Middle frontal gyrus (tissue), 1 donor: ENCODE data around the gene BIVM.

Source experiments
- DNase-seq: peaks from one replicate; pipeline ENCODE4 v3.0.0-alpha.2; 2015; ENCODE audit warnings: low spot score; ENCODE audit errors: extremely low spot score

Gene BIVM

DNA sequence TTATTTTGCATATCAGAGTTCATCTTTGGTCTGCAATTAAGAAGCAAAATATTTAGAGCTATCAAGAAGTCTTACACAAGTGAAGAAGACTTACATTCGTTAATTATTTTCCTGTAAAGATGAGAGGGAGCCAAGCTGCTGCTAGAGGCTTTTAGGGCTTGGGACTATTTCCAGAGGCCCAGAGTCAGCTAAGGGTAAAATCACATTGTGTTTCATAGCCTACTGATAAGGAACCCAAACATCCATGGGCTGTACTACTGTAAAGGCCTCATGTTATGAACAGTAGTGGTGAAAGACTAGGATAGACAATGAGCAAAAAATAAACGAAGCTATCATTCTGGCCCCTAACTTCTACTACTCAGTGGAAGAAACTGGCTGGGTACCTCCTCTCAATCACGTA lies 14.4 kb upstream of the BIVM start:
- no peak for DNase-seq

DNA sequence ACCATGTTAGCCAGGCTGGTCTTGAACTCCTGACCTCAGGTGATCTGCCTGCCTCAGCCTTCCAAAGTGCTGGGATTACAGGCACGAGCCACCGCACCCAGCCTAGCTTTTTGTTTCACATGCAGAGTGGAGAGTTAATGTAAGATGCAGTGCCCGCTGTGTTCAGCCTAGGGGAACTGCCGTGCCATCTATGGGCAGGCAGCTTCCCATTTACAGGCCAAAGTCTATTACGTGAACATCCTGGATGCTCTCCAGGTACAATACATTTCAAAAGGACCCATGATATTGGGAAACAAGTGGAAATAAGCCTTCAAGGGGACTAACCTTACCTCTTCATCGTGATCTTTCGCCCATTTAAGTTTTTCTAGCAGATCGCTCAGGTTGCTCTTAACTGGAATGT lies 10.2 kb upstream of the BIVM start:
- no peak for DNase-seq

- no peak for DNase-seq
Measured at GRCh38 chr13:102792396-102792795, 6.5 kb upstream of the BIVM start.

DNA sequence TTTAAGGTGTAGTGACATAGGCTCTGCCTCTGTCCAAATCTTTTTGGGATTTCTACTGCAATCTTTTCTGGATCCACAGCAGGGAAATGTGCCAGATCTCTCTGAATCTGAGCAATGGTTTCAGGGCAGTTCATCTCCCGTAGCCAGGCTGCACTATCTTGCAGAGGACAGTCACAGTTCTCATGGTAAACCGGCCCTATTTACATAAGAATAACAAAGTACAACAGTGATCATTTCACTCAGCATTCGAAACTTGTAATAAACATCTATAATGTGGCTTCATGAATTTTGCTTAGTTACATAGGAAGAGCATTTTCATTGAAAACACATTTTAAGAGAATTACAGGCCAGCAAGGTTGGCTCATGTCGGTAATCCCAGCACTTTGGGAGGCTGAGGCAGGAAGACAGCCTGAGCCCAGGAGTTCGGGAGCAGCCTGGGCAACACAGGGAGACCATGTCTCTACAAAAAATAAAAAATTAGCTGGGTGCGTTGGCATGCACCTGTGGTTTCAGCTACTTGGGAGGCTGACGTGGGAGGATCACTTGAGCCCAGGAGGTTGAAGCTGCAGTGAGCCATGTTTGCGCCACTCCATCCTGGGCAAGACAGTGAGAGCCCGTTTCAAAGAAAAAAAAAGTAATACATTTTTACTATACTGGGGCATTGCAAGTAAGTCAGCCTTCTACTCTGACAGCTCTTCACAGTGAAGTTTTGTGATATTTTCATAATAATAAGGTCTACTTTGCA lies 5.1 kb upstream of the BIVM start:
- no peak for DNase-seq

DNA sequence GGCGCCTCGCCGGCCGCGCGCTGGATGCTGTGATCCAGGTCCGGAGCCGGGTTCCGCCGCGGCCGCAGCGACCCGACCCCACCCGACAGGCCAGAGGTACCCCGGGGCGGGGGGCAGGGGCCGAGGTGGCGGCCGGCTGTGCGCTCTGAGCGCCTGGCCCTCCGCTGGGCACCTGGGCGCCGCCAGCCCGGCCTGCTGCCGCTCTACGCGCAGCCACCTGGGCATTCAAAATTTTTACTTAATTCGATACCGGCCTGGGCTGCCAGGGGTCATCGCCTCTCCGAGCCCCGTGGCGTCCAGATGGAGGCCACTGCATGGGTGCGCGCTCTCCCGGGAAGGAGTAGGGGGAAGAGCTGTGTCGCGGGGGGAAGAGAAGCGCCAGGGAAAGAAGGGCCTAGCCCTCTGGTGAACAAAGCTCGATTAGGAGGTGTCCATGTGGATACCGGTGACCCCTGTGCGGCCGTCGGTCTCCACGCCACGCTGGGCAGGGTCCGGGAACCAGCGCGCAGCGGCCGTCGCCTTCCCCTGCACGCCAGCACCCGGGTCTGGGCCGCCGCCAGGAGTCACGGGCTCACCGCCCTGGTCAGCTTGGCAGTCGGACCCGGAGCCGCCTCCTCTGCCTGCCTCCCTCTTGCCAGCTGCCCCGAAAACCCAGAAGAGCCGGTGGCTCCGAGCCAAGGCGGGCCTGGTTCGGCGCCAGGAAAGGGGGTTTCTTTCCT lies 666 bp downstream of the BIVM start:
- no peak for DNase-seq

DNA sequence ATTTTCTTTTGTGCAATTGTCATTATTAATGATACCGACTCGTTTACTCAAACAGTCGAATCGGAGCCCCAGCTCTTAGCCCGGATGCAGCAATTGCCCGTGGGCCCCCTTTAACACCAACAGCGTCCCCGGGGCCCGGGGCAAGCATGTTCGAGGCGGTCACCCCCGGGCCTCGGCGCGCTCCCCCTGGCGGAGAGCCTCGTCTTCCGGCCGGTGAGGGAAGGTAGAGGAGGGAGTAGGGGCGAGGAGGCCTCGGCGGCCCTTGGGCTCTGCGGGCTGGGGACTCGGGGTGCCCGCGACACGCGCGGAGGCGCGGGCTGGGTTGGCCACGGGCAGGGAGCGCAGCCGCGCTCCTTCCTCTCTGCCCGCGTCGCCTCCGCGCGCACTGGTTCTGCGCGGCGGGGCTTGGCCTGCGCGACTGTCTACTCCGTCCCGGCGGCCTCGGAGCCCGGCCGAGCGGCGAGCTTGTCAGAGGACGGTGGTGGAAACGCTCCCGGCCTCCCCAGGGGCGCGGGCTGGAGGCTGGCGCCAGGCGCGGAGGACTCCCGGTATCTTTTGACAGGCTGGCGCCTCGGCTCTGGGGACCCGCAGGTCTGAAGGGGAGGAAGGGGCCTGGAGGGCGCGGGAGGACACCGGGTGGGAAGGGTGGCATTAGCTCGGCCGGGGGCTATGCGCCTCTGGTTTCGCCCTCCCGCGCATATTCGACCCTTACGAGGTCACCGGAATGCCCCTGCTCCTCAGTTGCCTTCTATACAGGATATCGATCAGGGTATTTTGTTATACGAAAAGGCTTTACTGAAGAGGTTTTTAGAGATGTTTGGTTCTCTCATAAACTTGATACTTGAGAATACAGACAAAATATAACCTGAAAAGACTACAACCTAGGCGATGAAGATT lies 1.5 kb downstream of the BIVM start:
- peak; percentile 44 for DNase-seq

GRCh38 chr13:102805680-102806079 lies 6.8 kb downstream of the BIVM start:
- no peak for DNase-seq

GRCh38 chr13:102807699-102808098 lies 8.8 kb downstream of the BIVM start:
- no peak for DNase-seq

GRCh38 chr13:102812611-102813287 lies 13.8 kb downstream of the BIVM start:
- DNase-seq, result no peak

DNA sequence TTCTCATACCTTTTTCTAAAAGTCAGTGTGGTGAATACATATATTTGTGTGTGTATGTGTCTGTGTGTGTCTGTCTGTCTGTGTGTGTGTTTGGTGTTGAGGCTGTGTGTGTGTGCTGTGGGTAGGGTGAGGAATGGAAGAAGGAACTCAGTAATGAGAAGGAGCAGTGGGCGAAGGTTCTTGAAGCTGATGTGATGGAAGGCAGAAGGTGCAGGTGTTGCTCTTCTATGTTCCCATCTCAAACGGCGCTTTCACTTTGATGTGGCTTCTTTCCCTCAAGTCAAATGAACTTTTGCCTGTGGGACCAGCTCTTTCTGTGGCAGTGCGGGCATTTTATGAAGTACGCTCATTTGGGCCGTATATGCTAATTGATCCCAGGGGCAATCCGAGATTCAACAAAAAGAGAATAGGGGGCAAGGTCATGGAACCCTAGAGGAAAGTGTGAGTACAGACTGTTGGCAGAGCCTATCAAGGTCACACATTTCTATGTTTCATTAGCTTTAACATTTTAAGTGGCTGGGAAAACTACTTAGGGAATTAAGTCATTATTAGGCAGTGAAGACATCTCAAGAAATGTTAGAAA lies 15.2 kb downstream of the BIVM start:
- DNase-seq, result no peak

DNA sequence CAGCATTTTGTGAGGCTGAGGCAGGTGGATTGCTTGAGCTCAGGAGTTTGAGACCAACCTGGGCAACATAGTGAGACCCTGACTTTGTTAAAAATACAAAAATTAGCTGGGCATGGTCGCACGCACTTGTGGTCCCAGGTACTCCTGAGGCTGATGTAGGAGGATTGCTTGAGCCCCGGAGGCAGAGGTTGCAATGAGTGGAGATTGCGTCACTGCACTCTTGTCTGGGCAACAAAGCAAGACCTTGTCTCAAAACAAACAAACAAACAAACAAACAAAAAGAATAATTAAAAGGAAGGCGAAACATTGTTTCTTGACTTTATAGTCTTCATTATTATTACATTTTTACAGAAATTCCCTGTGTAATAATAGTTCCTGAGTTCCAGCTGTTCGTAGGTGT lies 15.9 kb downstream of the BIVM start:
- DNase-seq, result no peak

DNA sequence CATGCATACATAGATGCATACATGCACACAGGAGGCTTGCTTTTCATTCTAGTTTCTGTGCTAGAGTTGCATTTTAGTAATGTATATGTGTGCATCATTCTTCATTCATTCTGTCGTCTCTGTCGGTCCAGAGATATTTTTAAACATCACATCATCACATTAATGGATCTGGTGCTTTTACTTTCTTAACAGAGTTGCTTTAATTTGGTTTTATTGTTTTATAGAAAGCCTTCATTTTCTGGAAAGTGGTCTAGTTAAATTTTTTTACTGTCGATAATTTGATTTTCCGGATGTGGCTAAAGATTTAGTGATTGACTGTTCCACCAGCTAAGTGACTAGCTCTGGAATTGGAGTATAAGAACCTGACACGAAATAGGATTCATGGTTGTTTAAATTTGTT lies 16.9 kb downstream of the BIVM start:
- DNase-seq, result no peak

GRCh38 chr13:102816708-102817107 lies 17.8 kb downstream of the BIVM start:
- DNase-seq, result no peak

- DNase-seq, result no peak
Measured at GRCh38 chr13:102817241-102817640, 18.3 kb downstream of the BIVM start.

- DNase-seq, result no peak
Measured at GRCh38 chr13:102817907-102818306, 19.0 kb downstream of the BIVM start.

- DNase-seq, result no peak
Measured at GRCh38 chr13:102825400-102825799, 26.5 kb downstream of the BIVM start.

DNA sequence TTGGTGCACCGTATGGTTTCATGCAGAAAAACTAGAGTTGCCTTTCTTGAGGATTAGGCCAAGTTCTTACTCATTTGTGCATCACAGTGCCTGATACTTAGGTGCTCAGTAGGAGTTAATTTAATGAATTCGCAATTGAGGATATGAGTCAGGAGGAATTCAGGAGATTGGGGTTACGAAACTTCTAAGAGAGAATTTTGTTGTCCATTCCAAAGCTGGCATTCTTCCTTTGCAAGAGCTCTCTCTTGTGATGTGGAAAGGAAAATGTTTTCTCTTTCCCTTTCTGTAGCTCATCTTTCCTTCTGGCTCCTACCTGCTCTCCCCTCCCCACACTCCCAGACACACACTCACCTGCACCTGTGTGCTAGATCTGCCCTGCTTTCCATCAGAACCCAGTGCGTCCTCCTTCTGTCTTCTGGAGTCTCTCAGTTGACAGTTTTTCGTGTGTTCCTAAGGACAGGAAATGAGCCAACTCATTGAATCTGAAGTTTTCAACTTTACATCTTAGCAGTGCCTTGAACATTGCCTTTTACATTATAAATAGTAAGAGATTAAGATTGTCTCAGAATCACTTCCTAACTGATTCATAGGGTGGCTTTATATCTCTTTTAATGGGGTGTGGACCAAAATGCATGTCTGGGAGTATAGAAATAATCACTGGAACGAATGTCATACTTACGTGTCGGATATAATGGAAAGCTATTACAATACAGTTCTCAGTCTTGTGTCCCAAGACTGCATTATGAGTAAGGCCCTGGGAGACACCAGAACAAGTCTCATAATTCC lies 27.2 kb downstream of the BIVM start:
- DNase-seq, result no peak

- no peak for DNase-seq
Measured at GRCh38 chr13:102830646-102831045, 31.7 kb downstream of the BIVM start.

DNA sequence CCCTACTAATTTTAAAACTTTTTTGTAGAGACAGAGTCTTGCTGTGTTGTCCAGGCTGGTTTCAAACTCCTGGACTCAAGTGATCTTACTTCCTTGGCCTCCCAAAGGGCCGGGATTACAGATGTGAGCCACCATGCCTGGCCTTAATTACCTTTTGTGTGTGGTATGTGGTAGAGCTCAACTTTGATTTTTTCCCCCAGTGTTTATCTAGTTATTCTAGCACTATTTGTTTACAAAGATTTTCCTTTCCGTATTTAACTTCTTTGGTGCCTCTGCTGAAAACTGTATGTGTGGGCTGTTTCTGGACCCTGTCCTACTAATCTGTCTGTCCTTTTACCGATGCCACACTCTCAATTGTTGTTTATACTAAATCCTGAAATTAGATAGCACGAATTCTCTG lies 37.6 kb downstream of the BIVM start:
- DNase-seq, result no peak

- no peak for DNase-seq
Measured at GRCh38 chr13:102838273-102838672, 39.4 kb downstream of the BIVM start.
